CD4-positive, alpha-beta T cell treated with Interleukin-17A for 1 hour (primary cell): Measurements from ENCODE around the gene PPP1R26.
"Not testable (repeated sequence)": the region's sequence is repeated elsewhere in the genome, so short reads cannot be mapped to it uniquely, and the experiment has no call there.

ENCODE experiments used
- DNase-seq: peaks from one replicate; pipeline ENCODE4 v3.0.0-alpha.2; 2020

Gene PPP1R26

DNA sequence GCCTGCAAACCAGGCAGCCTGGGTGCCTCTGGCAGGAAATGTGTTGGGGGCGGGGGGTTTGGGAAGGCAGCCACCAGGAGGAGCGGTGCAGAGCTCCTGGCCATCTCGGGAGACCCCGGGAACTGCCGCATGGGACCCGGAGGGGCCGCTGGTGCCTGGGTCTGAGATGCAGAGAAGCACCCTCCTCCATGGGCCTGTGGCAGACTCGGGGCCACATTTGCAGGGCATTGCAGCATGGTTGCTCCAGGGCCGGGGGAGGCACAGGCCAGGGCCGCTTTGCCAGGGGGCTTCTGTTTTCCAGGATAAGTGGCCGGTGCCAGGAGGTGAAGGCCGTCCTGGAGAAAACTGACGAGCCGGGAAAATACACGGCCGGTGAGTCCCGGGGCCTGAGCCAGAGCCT, 43.3 kb downstream of the PPP1R26 start:
- no peak for DNase-seq

DNA sequence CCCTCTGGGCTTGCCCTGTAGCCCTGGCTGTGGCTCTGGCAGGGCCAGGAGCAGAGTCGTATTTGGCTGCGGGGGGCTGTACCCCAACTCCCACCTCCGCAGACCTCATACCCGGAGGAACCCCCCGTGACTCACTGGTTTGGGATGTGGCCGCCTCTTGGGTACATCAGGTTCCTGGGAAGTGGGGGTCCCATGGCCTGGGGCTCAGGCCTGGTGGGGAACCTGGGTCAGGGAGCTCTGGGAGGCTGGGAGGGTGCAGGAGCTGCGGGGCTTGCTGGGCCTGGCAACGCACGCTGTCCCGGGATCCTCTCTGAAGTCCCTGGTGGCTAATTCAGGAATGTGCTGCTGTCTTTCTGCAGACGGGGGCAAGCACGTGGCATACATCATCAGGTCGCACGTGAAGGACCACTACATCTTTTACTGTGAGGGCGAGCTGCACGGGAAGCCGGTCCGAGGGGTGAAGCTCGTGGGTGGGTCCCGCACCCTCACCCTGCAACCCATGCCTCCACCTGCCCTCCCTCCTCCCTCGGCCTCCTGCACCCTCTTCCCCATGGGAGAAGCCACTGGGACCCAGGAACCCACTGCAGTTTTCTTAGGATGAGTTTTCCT, 44.0 kb downstream of the PPP1R26 start:
- no peak for DNase-seq

DNA sequence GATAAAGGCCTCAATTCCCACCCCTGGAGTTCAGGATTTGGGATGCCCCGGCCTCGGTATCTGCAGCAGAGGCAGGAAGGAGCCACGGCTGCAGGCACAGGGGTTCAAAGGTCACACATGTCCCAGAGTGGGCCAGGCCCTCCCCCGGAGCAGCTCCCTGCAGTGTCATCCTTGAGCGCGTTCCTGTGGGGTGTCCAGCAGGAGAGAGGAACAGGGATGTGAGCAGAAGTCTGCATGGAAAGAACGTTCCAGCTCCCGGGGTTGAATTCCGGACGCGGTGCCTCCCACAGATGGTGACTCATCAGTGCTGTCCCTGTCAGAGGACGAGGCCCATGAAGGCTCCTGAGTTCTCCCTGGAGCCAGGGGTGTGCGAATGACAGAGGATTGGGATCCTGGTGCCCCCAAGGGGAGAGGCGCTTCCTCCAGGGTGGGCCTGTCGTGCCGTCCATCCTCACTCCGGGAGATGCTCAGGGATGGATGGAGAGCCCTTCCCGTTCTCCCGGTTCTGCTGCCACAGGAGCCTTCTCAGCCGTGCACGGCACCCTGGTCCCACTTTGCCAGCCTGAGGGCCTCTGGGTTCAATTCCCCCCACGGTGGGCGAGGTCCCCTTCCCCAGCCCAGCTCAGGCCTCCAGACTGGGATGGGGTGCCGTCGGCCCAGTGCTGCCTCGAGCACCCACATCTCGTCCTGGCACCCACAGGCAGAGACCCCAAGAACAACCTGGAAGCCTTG, 44.7 kb downstream of the PPP1R26 start:
- DNase-seq, result no peak

DNA sequence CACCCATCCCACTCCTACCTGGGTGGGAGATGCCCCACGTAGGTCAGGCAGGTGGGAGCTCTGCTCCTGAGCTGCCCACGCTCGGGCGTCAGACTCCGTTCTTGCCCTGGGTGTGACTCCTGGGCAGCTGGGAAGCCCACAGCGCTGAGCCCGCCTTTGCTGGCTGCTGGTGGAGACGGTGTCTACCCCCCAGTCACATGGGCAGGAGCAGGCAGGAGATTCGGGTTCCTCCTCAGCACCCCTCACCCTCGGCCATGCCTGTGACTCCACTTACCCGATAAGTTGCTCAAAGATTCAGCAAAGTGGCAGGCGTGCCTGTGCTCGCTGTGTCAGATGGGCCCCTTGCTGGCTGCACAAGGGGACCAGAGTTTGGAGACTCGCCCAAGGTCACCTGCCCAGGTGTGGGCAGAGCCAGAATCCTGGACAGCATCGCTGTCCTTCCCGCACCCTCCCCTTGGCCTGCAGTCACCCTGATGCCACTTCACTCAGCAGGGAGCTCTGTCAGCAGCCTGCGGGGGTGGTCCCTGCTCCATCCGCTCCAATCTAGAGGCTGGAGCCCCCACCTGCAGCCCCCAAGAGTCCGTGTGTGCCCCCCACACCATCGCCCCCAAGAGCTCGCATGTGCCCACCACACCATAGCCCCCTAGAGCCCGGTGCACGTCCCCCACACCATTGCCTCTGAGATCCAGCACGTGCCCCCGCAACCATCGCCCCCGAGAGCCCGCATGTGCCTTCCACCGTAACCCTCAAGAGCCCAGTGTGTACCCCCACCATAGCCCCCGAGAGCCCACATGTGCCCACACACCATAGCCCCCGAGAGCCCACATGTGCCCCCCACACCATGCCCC, 45.9 kb downstream of the PPP1R26 start:
- no peak for DNase-seq

DNA sequence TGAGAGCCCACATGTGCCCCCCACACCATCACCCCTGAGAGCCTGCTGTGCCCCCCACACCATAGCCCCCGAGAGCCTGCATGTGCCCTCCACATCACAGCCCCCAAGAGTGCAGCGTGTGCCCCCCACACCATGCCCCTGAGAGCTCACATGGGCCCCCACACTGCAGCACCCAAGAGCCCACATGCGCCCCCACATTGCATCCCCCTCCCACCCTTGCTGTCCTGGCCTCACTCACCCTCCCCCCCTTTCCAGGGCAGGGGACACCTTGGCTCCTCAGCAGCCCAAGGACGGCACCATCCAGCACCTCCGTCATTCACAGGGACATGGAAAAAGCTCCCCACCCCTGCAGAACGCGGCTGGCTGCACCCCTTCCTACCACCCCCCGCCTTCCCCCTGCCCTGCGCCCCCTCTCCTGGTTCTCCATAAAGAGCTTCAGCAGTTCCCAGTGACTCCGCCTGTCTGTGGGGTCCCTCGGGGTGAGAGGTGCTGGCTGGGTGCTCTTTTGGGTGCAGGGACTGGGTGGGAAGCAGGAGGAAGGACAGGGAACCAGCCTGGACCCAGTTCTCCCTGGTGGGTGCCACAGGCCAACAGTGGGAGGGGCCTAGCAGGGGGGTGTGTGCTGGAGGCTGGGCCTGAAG, 46.6 kb downstream of the PPP1R26 start:
- DNase-seq, result no peak

DNA sequence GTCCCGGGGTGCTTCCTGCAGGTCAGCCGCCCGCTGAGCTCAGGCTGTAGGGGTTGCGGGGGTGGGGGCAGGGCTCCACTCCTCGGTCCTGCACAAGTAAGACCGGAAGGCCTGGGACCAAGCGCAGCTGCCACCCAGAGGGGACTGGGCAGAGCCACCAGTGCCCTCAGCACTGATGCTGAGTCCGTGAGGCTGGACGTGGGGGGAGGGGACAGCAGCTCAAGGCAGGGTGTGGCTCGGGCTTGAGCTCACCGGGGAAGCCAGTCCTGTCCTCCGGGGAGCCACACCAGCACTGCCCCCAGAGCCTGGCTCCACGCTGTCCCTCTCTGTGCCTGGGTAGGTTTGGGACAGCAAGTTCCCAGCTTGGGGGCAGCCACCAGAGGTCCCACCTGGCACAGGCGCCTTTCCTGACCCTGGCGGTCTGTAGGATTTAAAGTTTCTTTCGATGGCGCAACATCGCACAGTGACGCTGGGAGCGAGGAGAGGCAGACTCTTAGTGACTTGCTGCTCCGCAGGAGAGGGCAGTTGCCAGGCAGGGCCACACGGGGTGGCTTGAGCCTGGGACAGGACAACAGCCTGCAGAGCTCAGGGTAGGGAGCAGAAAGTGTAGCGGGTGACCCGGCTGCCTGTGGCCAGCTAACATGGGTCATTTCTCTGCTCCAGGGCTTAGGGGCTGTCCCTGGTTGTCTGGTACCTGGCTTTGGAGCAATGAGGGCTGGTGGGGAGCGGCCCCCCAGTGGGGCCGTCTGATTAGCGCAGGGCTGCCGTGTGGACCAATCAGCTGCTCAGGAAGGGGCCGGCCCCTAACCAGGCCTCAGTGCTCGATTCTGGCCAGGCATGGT, 47.4 kb downstream of the PPP1R26 start:
- DNase-seq, result no peak

DNA sequence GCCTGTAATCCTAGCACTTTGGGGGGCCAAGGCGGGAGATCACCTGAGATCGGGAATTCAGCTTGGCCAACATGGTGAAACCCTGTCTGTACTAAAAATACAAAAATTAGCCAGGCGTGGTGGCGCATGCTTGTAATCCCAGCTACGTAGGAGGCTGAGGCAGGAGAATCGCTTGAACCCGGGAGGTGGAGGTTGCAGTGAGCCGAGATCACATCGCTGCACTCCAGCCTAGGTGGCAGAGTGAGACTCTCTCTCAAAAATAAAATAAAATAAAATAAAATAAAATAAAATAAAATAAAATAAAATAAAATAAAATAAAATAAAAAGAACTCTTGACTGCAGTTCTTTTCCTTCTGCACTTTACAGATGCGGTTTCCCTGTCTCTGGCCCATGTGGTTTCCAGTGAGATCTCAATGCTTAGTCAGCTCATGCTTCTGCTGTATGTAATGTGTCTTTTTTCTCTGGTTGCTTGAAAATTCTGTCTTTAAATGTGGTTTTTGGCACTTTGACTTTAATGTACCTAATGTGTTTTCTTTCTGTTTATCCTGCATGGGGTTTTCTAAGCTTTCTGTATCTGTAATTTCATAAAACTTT, 49.4 kb downstream of the PPP1R26 start:
- DNase-seq, result not testable (repeated sequence)

DNA sequence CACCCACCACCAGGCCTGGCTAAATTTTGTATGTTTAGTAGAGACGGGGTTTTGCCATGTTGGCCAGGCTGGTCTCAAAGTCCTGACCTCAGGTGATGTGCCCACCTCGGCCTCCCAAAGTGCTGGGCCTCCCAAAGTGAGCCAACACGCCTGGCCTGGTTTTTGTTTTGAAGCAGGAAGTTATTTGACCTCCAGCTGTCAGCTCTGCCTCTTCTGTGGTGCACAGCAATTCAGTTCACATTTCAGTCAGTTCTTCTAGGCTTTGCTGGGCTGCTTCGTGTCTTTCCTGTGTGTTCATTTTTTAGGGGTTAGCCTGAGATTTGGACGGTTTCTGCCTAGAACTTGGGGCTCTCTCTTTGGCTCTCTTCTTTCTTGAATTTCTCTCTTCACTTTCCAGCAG, 50.6 kb downstream of the PPP1R26 start:
- DNase-seq, result no peak

DNA sequence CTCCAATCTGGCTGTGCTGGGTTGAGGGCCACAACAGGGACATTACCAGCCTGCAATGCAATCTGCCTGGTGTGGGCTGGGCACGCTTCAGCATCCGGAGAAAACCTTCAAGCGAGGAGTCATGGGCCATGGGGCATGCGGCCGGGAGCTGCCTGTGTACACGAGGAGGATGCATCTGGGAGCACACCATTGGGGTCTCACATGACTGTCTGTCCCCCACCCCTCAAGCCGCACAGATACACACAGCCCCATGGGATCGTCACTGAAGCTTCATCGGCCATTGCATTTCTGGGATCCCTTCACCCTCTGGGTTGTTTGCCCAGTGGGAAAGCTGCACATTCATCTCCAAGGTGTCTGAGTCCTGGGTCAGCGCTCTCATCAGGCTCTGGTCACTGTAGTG, 51.5 kb downstream of the PPP1R26 start:
- DNase-seq, result no peak

DNA sequence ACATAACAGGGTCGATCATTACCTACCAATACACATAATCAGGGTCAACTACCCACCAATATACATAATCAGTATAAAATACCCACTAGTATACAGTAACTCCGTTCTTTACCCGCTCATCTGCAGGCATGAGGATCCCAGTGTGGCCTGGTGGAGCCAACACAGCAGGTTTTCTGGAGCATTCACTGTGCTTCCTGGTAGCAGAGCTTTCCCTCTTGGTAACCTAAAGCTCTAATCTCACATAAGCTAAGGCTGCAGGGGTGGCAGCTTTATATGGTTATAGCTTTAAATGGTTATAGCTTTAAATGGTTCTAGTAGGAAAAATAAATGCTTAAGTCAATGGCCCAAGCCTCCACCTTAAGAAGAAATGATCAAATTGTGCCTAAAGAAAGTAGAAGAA, 53.5 kb downstream of the PPP1R26 start:
- no peak for DNase-seq

DNA sequence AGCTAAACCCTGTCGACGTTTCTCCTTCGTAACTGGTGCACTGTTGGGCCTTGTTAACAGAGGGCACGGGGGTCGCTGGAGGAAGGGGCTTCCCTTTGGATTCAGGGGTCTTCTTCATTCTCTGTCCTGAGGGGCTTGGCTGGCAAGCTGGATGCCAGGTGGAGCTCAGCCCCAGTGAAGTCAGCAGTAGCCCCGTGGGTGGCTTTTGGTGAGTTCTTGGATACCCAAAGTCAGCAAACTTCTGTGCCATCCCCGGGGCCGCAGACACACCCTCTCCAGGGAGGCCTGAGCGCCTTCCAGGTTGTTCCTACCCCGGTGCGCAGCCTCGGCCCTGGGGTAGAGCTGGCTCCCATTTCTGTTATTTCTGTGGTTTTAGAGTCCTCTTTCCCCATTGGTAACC, 54.1 kb downstream of the PPP1R26 start:
- no peak for DNase-seq

DNA sequence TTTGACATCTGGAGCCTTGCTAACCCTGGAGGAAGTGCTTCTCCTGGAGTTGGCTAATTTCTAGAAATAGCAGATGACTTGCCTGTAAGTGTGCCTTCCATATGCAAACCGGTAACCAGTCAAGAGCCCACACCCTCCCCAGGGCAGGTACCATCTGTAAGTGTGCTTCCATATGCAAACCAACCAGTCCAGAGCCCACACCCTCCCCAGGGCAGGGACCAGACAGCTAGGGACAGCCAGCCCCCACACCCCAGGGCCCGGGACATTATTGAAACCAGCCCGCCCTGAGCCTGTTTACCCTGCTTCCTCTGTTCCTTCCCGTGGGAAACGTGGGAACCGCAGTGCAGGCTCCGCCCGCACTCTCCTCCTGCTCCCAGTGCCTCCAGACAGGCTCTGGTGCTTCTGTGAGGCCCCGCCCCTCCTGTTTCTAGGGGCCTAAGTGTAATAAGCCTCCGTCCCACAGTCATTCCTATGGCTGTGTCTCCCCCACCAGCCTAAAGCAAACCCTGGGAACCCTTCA, 54.7 kb downstream of the PPP1R26 start:
- DNase-seq, result not testable (repeated sequence)

DNA sequence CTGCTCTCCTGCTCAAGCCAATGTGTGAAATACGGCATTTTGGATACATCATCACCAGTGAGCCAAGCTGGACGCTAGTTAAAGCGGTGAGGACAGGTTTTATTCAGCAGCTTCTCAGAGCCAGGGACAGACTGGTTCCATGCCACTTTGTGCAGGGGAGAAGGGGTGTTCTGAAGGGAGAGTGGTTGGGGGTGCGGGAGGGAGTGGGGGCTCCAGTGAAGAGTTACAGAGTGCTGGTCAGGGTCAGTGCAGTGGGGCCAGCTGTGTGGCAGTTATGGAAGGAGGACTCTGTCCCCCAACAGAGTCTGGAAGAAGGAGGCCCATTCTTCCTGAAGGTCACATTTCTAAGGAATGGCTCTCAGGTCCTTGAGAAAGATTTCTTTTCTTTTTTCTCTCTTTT, 55.2 kb downstream of the PPP1R26 start:
- not testable (repeated sequence) for DNase-seq

DNA sequence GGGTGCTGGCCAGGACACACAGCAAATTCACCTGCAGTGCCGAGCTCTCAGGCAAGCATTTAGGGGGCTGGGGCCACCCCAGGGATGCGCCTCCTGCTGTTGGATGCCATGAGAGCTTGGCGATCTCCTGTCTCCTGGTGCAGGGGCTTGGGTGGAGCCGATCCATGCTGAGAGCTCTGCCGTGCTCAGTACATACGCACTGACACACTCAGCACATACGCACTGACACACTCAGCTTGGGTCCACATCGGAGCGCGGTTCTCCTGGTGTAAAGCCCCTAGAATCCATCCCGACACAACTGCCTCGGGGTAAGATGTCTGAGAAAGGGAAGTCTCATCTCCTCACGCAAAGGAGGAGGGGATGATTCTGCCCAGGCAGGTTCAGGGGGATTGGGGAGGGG, 56.0 kb downstream of the PPP1R26 start:
- not testable (repeated sequence) for DNase-seq

DNA sequence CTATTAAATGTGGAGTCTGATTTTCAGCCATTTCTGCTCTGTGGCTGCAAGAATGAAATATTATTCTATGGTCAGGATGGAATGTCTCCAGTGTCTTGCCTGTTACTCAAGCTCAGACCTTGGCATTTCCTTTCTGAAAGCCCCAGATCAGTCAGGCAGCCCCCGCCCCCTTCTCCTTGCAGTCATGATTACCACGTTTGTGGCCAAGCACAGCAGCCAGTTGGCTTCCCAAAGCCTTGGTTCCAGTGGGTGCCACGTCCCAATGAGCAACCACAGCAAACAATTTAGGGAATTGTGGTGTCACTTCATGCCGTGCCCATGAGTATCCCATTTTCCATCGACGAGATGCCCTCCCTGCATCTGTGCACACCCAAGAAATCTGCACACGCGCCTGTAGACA, 56.6 kb downstream of the PPP1R26 start:
- DNase-seq, result no peak
